Coronary artery (tissue), 2 donors: ENCODE results near the gene NRDE2.

ENCODE experiments used
- DNase-seq: peaks from one replicate; pipeline ENCODE4 v3.0.0-alpha.2; 2017; ENCODE audit warnings: low spot score
- H3K27ac ChIP-seq, 2 donors: fragments of 200-600 bp; sonication (generic); one replicate each; pipeline ENCODE4 v1.5.1; 2016 to 2019
- H3K4me3 ChIP-seq: fragments of 200-600 bp; sonication (generic); 2 replicates; pipeline ENCODE4 v1.5.1; 2016; ENCODE audit warnings: mild to moderate bottlenecking, moderate library complexity
- CTCF ChIP-seq: fragments of 200-600 bp; sonication (generic); IDR thresholded peaks from one replicate; pipeline ENCODE4 v1.5.1; 2019; ENCODE audit warnings: antibody characterized with exemption

NRDE2 gene

GRCh38 chr14:90297876-90298629 is 33.7 kb downstream of the NRDE2 start:
- TF ChIP-seq CTCF, result no peak
- Histone ChIP-seq H3K27ac (no peak overlapping the region), H3K4me3 (no peak overlapping the region)
- no peak for DNase-seq

- no peak overlapping the region for H3K4me3 ChIP-seq
- TF ChIP-seq CTCF, result no peak
- peak overlapping the region in 1 of 2 donors; percentile 69 for H3K27ac ChIP-seq
- no peak for DNase-seq
Measured at GRCh38 chr14:90296641-90297040, 35.1 kb downstream of the NRDE2 start.

GRCh38 chr14:90295870-90296516 is 35.7 kb downstream of the NRDE2 start:
- DNase-seq, result no peak
- no peak for TF ChIP-seq CTCF
- H3K4me3 ChIP-seq, result no peak overlapping the region
- H3K27ac ChIP-seq, result peak overlapping the region in 1 of 2 donors; percentile 69

GRCh38 chr14:90294872-90295271 is 36.9 kb downstream of the NRDE2 start:
- no peak for TF ChIP-seq CTCF

DNA sequence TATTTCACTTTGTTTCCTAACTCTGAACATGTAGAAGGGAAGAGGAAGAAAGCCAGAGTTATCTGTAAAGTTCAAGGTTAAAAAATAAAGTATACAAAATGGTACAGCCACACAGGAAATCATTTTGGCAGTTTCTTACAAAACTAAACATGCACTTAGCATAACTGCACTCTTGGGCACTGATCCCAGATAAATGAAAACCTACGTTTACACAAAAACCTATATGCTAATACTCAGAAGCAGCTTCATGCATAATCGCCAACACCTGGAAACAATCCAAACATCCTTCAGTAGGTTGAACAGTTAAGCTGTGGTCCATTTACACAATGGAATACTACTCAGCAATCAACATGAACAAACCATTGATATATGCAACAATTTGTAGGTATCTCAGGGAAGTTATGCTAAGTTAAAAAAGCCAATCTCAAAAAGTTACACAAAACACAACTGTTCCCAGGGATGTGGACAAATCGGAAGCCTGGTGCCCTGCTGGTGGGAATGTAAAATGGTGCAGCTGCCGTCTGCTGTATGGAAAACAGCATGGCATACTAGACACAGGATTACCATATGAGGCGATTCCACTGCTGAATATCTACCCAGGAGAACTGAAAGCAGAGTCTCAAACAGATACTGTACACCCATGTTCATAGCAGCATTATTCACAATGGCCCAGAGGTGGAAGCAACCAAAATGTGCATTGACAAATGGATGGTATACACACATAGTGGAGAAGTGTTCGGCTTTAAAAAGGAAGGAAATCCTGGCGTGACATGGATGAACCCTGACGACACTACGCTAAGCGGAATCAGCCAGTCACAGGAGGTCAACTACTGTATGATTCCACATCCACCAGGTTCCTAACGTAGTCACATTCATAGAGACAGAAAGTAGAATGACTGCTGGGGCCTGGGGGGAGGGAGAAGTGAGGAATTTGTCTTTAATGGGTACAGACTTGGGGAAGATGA is 37.7 kb downstream of the NRDE2 start:
- no peak overlapping the region for H3K4me3 ChIP-seq
- no peak for DNase-seq
- TF ChIP-seq CTCF, result no peak
- no peak overlapping the region for H3K27ac ChIP-seq

More at GRCh38 chr14:90294872-90295271, 36.9 kb downstream of the NRDE2 start:
- Histone ChIP-seq H3K4me3 (no peak overlapping the region), H3K27ac (no peak overlapping the region)
- DNase-seq, result no peak

DNA sequence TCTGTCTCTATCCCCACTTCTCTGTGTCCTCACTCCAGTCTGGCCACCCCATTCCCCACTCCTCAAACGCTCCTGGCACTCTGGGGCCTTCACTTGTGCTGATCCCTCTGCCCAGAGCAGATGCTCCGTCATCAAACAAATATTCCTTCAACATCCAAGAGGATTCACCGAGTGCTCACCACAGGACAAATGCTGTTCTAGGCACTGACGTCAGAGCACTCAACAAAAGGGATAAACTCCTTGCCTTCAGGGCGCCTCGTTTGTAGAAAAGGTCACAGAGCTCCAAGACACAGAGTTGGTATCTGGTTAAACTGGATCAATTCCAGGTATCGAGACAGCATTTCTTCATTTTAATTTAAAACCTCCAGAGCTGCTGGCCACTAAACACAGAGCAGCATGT is 40.0 kb downstream of the NRDE2 start:
- no peak for TF ChIP-seq CTCF
- no peak for DNase-seq
- Histone ChIP-seq H3K4me3 (no peak overlapping the region), H3K27ac (no peak overlapping the region)
